ENCODE results near the gene TRAF3. TPM values are rescaled to one million over a fixed set of nuclear protein-coding genes. Genes with fewer than 3 reads are reported as not detected.

Gene TRAF3
- total RNA-seq, 4 donors from 2014 or later = 12.6 to 44.9 (median 28.1) TPM

DNA sequence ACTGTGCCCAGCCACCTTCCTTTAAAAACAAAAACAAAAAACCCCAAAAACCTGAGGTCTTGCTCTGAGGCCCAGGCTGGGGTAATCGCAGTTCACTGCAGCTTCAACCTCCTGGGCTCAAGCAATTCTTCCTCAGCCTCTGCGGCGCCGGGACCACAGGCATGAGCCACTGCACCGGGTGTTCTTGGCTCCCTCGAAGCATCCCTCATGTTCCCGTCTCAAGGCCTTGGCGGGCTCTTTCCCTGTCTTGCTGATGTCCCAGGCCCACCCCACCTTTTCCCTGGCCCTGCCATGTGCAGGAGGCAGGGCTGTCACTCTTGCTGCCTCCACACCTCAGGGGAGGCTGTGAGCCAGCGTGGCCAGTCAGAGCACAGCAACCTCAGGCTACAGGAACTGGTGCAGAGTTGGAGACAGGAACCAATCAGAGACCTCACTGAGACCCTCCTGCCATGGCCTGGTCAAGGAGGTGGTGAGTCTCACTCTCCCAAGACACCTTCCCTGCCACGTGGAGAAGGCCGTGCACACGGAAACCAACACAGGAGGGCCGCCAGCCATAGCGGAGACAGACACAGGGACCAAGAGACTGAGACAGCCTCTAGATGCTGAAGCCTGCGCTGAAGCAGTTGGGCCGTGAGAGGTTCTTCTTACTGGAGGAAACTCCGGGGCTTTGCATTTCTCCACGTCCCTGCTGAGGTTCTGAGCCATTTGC is 139.3 kb downstream of the TRAF3 start:
- DNase-seq (ENCODE audit: low spot score) (no peak), ATAC-seq (ENCODE audit: low FRiP score) (no peak)
- TF ChIP-seq, protein P1, sequence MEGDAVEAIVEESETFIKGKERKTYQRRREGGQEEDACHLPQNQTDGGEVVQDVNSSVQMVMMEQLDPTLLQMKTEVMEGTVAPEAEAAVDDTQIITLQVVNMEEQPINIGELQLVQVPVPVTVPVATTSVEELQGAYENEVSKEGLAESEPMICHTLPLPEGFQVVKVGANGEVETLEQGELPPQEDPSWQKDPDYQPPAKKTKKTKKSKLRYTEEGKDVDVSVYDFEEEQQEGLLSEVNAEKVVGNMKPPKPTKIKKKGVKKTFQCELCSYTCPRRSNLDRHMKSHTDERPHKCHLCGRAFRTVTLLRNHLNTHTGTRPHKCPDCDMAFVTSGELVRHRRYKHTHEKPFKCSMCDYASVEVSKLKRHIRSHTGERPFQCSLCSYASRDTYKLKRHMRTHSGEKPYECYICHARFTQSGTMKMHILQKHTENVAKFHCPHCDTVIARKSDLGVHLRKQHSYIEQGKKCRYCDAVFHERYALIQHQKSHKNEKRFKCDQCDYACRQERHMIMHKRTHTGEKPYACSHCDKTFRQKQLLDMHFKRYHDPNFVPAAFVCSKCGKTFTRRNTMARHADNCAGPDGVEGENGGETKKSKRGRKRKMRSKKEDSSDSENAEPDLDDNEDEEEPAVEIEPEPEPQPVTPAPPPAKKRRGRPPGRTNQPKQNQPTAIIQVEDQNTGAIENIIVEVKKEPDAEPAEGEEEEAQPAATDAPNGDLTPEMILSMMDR (IDR thresholded peaks at IDR 0.05) = no peak

GRCh38 chr14:102917056-102917385 is 139.8 kb downstream of the TRAF3 start:
- TF ChIP-seq, protein P1 (IDR thresholded peaks at IDR 0.05) = no peak
- ATAC-seq (ENCODE audit: low FRiP score) (no peak), DNase-seq (ENCODE audit: low spot score) (no peak)

- ATAC-seq (ENCODE audit: low FRiP score) = no peak
- TF ChIP-seq, protein P1 (IDR thresholded peaks at IDR 0.05) = peak in 1 of 3 donors; percentile 22
- DNase-seq (ENCODE audit: low spot score) = peak; percentile 56
Observed at GRCh38 chr14:102917469-102918211, 140.4 kb downstream of the TRAF3 start.

DNA sequence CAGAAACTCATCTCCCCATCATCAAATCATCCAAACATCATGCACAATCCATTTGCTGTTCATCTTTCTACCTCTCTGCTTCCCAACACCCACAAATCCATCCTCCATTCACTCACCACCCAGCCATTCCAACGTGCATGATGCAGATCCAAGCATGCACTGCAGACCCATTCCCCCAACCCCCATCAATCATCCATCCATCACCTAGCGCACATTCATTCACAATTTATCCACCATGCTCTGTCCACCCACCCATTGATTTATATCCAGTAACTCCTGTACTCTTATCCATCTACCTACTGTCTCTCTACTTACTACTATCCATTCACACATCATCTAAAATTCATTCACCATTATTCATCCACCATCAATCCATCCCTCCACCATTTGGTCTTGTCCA is 141.2 kb downstream of the TRAF3 start:
- TF ChIP-seq, protein P1 (IDR thresholded peaks at IDR 0.05) = no peak
- ATAC-seq (ENCODE audit: low FRiP score) (no peak), DNase-seq (ENCODE audit: low spot score) (no peak)

DNA sequence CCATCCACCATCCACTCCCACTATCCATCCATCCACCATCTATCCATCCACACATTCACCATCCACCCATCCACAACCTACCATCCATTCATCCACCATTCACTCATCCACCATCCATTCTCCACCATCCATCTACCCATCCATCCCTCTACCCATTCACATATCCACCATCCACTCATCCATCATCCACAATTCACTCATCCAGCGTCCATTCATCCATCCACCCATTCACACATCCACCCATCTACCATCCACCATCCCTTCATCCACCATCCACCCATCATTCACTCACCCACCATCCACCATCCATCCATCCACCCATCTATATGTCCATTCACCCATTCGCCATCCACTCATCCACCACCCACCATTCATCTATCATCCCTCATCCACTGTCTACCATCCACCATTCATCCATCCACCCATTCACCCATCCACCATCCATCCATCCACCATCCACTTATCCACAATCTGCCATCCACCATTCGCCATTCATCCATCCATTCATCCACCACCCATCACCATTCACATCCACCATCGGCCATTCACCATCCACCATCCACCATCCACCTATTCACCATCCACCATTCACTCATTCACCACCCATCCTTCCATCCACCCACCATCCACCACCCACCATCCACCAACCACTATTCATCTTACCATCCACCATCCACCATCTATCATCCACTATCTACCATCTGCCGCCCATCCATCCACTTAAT is 143.2 kb downstream of the TRAF3 start:
- no peak for DNase-seq (ENCODE audit: low spot score)
- TF ChIP-seq, protein P1 (IDR thresholded peaks at IDR 0.05) = no peak
- no peak for ATAC-seq (ENCODE audit: low FRiP score)

- DNase-seq (ENCODE audit: low spot score) = no peak
- TF ChIP-seq, protein P1 (IDR thresholded peaks at IDR 0.05) = no peak
- no peak for ATAC-seq (ENCODE audit: low FRiP score)
Observed at GRCh38 chr14:102920998-102921304, 143.7 kb downstream of the TRAF3 start.
